T47D (cell line): ENCODE results near the gene MCRIP1.

Source experiments
- DNase-seq, 2 experiments: peaks; one replicate each; pipeline versions ENCODE4 v3.0.0 to v3.0.0-alpha.2; 2011 to 2012; ENCODE audit warnings: low read depth in 1 of 2, low spot score in 1 of 2
- JUND ChIP-seq: IDR thresholded peaks from 2 replicates; pipeline ENCODE4 v1.6.1; 2012; ENCODE audit warnings: low read depth
- in situ Hi-C: cut with HindIII; loops from 2 replicates; pipeline ENCODE4 v1.10.0; 2016; ENCODE audit warnings: low sequenced_read_pairs, low pct_unique_long_range_greater_than_20kb

MCRIP1 gene

GRCh38 chr17:81858170-81858966 is 25.3 kb upstream of the MCRIP1 start:
- no peak for DNase-seq
- TF ChIP-seq JUND = no peak
- in situ Hi-C loops = no loop called here

- in situ Hi-C loops = no loop called here
- DNase-seq = peak in 1 of 2 experiments; percentile 63
- no peak for TF ChIP-seq JUND
Observed at GRCh38 chr17:81854974-81855774, 22.1 kb upstream of the MCRIP1 start.

- no peak for DNase-seq
Observed at GRCh38 chr17:81852237-81852636, 19.1 kb upstream of the MCRIP1 start.

GRCh38 chr17:81851423-81851822 is 18.3 kb upstream of the MCRIP1 start:
- no peak for TF ChIP-seq JUND
- DNase-seq = no peak
- in situ Hi-C loops = no loop called here

More at GRCh38 chr17:81852237-81852636, 19.1 kb upstream of the MCRIP1 start:
- in situ Hi-C loops = no loop called here
- TF ChIP-seq JUND = no peak

GRCh38 chr17:81849457-81849856 is 16.4 kb upstream of the MCRIP1 start:
- DNase-seq = no peak
- TF ChIP-seq JUND = no peak
- in situ Hi-C loops = no loop called here

DNA sequence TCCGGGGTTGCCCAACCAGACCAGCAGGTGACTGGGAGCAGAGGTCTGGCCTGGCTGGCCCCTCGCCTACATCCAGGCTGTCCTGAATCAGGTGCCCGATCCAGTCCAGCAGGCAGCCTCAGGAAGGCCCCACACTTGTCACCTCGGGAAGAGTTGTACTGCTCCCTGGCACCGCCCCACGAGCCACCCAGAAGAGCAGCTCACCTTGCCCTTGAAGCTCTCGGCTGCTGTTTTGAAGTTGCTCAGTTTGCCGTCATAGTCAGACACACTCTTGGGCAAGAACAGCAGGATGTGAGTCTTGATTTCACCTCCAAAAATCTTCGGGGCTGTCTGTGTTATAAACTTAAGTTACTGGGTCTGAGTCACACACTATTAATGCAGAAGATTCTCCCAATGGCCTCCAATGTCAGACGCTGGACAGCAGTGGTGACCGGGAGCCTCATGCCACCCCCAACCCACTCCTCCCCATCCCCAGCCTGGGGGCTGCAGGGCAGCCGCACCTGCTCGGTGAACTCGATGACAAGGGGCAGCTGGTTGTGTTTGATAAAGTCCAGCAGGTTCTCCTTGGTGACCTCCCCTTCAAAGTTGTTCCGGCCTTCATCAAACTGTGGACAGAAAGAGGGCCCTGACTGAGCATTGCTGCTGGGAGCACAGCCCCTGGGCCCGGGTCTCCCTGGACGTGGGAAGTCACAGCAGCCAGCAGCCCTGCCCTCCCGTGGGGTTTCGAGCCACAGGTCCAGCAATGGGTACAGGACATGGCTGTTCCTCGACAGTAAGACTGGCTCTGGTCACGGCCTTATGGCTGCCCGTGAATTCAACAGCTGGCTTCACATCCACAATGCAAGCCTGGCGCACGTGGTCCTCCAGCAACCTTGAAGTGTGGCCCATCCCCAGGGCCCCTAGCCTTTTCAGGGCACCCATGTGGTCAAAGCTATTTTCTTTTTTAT is 13.9 kb upstream of the MCRIP1 start:
- DNase-seq = no peak
- no peak for TF ChIP-seq JUND
- in situ Hi-C loops = no loop called here

DNA sequence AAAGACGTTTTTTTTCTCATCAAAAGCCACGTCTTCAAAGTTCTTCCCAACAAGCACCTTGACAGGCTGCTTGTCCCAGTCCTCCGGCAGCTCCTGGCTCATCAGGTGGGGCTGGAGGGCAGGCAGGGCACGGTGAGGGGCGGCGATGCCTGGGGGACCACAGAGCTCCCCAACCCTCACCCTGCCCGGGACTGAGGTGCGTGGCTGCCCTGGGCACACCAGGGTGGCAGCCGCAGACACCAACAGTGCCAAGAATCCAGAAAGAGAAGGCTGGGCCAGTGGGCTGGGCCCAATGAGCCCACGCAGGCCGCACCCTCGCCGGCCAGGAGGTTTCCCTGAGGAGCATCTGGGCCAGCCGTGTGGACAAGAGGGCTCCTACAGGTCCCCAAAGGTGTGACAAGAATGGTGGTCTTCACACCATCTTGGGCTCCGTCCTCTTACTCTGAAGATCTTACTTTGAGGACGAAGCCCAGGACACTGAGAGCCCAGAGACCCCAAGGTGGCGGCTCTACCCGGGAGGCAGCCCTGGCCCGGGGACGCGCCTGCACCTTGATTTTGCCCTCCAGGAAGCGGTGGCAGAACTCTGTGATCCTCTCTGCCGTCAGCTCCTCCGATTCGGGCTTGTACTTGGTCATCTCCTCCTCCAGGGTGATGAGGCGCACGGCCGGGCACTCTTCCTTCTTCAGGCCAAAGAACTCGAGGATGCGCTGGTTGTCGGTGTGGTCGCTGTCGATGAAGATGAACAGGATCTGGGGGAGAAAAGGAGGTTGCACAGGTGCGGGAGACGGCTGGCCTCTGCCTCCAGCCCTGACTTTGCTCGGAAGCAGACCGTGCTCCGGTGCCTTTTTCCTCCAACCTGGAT is 13.0 kb upstream of the MCRIP1 start:
- TF ChIP-seq JUND = no peak
- in situ Hi-C loops = no loop called here
- DNase-seq = no peak

DNA sequence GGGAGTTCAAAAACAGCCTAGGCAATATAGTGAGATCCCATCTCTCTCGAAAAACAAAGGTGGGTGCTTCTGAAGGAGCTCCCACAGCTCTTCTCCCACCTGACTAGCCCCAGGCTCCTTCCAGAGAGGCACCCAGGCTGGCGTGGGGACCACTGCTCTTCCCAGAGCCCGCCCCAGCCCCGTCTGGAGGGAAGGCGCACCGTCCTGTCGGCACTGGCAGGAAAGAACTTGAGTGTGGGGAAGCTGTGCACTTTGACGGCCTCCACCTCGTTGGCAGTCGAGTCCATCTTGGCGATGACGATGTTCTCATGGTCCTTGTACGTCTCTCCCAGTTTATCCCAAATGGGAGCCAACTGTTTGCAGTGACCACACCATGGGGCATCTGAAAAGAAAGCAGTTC is 12.3 kb upstream of the MCRIP1 start:
- in situ Hi-C loops = no loop called here
- no peak for TF ChIP-seq JUND
- DNase-seq = no peak

DNA sequence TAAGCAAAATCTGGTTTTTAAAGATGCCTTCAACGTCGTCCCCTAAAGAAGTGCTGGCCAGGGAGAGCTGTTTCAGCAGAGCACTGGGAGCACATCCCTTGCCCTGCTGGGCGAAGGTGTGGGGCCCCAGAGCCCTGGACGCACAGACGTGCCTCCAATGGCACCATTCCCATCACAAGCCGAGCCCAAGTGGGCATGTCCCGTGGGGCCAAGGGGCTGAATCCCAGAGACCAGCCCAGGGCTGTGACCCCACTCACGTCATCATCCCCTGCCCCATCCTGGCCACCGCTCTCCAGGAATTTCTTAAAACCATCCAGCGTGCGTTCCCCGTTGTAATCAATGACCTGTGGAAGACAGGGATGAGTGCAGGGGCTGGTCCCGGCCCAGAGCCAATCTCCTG is 11.8 kb upstream of the MCRIP1 start:
- no peak for DNase-seq

GRCh38 chr17:81844327-81844851 is 11.3 kb upstream of the MCRIP1 start:
- no peak for TF ChIP-seq JUND
- in situ Hi-C loops = no loop called here
- no peak for DNase-seq

More for the DNA sequence above, 11.8 kb upstream of the MCRIP1 start:
- TF ChIP-seq JUND = no peak
- in situ Hi-C loops = no loop called here

GRCh38 chr17:81843713-81844326 is 10.7 kb upstream of the MCRIP1 start:
- TF ChIP-seq JUND = no peak
- in situ Hi-C loops = no loop called here
- no peak for DNase-seq
